PFSK-1 (cell line): ENCODE measurements around the gene ABCA10.

Experiments used
- POLR2AphosphoS5 ChIP-seq: IDR thresholded peaks from 2 replicates; pipeline ENCODE4 v1.6.1; 2012; ENCODE audit warnings: low read depth, mild to moderate bottlenecking, control low read depth, low read length, moderate library complexity
- REST ChIP-seq, 2 experiments: IDR thresholded peaks; 2 replicates each; pipeline versions ENCODE4 v1.6.1 to v1.8.0; 2011 to 2012; ENCODE audit warnings: low read depth in 2 of 2, low read length in 2 of 2, control low read depth in 1 of 2, inconsistent platforms in 1 of 2, mild to moderate bottlenecking in 1 of 2, moderate library complexity in 1 of 2; ENCODE audit not compliant: insufficient read depth in 1 of 2
- SIN3A ChIP-seq: IDR thresholded peaks from 2 replicates; pipeline ENCODE4 v1.6.1; 2012; ENCODE audit warnings: mild to moderate bottlenecking, low read length, moderate library complexity, borderline replicate concordance; ENCODE audit not compliant: insufficient read depth
- TAF1 ChIP-seq: IDR thresholded peaks from 2 replicates; pipeline ENCODE4 v1.6.1; 2012; ENCODE audit warnings: low read length, control low read depth, borderline replicate concordance; ENCODE audit not compliant: insufficient read depth

DNA sequence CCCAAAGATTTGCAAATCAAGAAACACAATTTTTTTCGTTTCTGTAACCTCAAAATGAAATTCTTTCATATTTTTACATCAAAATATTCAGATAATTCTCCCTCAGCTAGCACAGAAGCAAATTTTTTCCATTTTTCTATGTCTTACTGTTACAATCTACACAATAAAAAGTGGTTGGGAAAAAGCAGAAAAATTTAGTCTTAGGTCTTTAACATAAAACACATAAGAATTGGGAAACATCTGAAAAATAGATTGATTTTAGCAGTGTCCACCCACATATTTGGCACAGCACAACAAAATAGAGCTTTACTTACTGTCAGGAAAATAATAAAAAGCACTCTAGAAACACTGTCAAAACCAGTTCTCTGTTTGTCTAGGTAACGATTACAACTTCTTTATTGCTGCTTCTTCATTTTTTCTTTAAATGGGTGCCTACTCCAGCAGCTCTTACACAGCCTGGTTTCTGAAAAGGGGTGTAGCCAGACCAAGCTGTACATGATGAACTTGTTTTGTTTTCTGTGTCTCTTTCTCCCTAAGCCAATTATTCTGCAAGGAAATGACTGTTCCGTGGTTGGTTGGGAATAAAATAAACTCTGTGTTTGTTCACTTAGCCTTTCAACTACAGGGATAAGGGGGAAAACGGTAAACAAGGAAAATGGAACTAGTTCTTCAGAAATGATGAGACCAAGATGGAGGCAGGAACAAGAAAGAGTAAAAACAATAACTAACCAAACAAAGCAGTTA, 87.0 kb downstream of the ABCA10 start, which contains the start of gene ABCA6:
- TF ChIP-seq TAF1: no peak
- no peak for TF ChIP-seq SIN3A
- no peak for TF ChIP-seq REST (IDR thresholded peaks at IDR 0.05; ENCODE audit: insufficient read depth in 1 of 2, low read depth in 2 of 2, low read length in 2 of 2)
- no peak for TF ChIP-seq POLR2AphosphoS5
